ENCODE measurements around the gene TCF20.

DNA sequence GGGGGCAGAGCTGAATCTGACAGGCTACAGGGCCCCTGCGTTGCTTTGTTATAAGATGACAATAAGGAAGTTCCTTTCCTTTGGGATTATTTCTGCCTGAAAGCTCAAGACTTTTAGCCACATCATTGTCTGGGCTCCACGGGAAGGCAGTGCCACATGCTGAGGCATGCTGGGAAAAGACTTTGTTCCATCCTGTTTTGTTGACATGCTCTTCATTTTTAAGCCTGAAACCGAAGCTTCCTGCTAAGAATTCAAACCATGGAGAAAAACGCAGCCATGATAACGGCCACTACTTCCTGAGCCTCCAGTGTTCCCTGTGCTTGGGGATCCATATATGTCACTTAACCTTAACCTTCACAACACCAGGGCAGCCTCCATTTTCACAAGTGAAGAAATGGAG is 5.5 kb upstream of the TCF20 start:
- TF ChIP-seq, protein P1, sequence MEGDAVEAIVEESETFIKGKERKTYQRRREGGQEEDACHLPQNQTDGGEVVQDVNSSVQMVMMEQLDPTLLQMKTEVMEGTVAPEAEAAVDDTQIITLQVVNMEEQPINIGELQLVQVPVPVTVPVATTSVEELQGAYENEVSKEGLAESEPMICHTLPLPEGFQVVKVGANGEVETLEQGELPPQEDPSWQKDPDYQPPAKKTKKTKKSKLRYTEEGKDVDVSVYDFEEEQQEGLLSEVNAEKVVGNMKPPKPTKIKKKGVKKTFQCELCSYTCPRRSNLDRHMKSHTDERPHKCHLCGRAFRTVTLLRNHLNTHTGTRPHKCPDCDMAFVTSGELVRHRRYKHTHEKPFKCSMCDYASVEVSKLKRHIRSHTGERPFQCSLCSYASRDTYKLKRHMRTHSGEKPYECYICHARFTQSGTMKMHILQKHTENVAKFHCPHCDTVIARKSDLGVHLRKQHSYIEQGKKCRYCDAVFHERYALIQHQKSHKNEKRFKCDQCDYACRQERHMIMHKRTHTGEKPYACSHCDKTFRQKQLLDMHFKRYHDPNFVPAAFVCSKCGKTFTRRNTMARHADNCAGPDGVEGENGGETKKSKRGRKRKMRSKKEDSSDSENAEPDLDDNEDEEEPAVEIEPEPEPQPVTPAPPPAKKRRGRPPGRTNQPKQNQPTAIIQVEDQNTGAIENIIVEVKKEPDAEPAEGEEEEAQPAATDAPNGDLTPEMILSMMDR (IDR thresholded peaks at IDR 0.05 in 4 of 5, conservative IDR thresholded peaks at IDR 0.05 in 1 of 5): no peak
- TF ChIP-seq POLR2A (IDR thresholded peaks at IDR 0.05): no peak
